OCI-M1 (cell line): ENCODE data around the gene COL9A2.

Source experiments
- DNase-seq: peaks from one replicate; lab custom pipeline; 2025; lab: John Stamatoyannopoulos, UW

The COL9A2 gene

DNA sequence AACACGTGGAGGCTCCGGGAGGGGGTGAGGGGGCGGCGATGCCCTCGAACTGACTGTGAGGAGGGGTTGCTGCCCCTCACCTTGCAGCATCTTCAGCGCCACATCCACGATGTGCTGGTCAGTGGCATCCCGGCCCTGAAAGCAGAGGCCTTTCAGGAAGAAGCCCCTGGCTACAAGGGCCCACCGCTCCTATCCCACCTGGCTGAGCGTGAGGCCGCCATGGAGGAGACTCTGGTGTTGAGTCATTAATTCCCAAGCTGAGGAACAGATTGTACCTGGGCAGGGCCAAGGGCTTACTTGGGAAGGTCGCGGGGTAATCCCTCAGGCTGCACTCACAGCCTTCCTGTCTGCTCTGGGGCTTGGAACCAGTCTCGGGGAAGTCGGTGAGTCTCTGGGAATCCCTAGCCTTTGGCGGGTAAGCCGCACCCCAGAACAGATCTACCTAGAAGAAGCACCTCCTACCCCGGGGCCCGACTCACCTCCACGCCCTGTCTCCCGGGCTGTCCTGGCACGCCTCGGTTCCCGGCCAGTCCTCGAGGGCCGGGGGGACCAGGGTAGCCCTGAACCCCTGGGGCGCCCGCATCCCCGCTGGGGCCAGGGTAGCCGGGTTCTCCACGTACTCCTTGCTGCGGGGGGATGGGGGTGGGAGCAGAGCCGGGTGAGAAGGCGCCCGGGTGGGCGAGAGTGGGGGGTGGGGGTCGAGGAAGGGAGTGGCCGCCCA, 13.9 kb downstream of the COL9A2 start:
- no peak for DNase-seq

DNA sequence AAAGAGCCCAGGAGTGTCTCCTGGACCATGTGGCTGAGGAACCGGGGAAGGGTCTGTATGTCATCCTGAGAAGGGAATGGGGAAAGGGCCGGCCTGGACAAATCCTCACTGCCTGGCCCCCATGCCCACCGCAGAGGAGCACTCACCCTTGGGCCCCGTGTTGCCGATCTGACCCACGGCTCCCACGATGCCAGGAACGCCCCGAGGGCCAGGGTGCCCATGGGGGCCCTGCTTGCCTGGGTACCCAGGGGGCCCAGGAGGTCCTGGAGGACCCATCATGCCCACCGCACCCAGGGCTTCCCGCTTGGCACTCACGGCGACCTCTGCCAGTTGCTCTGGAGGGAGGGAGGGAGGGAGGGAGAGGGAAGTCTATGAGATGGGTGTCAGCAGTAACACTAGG, 14.6 kb downstream of the COL9A2 start:
- no peak for DNase-seq

DNA sequence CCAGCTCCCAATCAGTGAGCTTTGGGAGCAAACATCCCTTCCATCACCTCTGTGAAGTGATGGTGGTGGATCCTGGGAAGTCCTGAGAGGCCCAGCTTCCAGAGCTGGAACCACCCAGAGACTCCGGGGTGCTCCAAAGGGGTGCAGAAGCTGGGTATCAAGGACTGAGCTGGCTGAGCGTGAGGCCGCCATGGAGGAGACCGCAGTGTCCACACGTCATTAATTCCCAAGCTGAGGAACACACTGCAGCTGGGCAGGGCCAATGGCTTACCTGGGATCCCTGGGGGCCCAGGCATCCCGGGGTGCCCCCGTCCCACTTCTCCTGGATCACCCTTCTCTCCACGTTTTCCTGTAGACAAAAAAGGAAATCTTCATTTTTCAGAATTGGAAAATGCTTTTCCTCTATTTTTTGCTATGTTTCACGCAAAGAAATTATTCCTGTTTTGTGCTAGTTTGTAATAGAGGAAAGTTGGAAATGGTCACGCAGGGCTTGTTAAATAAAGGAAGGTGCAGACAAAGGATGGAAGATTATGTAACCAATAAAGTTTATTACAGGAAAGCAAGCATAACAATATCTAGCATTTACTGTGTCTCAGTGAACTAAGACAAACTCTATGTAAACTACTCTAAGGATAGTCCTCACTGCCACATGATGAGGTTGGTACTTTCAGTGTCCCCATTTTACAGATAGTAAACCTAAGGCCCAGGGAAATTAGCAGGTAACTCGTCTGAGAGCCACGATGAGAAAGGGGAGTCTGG, 15.4 kb downstream of the COL9A2 start:
- DNase-seq = no peak

DNA sequence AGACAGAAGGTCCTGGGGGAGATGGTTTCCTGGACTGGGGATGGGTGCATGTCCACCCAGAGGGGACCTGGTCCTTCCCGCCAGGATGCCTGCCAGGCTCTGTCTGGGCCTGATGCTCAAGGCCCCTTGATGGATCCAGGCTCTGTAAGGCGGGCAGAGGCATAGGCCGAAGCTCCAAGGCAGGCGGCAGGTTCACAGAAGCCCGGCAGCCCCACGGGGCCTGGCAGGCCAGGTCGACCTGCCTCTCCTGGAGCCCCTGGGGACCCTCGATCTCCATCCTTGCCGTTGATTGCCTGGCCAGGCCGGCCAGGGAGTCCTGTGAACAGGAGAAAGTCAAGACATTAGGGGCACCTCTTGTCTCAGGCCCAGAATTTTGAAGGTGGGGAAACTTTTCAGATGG, 16.0 kb downstream of the COL9A2 start:
- no peak for DNase-seq

DNA sequence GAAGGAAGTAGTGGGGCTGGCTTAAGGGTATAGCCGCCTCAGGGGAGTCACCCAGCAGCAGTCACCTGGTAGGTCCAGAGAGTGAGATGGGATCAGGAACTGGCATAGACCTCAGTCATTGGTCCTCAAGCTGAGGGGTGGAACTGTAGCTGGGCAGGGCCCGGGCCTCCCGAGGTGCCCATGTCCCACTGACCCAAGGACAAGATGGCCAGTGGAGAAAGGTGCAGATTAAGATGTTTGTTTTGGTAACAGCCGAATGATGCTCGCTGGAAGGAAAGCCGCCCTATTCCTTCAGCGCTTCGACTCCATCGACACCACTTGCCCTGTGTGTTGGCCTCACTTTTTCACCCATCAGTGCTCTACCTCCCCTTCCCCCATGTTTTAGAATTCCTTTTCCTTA, 16.4 kb downstream of the COL9A2 start:
- DNase-seq = no peak

DNA sequence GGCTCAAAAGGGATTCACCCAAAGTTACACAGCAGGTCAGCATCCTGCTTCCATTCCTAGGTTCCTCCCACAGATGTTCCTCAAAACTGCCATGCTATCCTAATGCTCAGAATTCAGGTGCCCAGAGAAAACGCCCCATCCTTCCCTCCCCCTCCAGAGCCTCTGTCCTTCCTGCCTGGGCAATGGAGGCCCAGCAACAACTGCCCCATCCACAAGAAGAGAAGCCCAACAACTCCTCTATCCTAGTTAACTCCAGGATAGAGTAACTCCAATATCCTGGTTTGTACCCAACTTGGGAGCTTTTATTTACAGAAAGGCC, 16.9 kb downstream of the COL9A2 start:
- no peak for DNase-seq

DNA sequence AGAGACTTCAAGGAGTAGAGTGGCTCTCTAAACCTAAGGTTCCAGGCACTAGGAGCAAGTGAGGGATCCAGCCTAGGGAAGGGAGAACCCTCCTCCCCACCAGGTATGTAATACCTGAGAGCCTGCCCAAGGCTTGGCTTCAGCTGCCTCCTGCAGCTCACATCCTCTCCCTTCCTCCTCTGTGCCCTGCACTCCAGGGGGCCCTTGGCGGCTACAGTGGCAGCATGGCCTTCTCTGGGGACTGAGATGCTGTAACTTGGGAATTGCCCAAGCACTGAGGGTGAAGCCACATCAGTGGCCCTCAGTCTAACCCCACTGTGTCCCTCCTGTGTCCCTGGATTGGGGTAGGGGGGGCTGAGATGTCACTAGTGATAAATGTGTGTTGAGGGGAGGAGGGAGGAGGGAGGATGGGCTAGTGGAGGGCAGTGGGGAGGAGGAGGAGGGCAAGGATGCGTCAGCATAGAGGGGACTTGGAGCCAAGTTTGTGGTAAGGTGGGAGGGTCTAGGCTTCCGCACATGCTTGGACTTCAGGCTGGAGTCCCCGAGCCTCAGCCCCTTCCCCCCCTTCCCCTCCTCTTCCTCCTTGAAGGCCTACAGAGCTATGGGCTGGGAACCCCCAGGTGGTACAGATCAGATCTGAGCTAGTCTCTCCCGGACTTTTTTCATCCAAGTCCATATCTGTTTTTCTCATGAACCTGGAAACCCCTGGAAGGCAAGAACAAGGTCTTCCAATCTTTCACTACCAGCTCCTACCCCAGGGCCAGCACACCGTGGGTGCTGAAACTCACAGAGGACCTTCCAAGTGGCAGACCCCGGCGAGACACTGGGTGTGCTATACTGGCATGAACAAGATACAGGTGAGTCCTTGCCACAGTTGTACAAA, 17.5 kb downstream of the COL9A2 start:
- DNase-seq = peak; percentile 39

DNA sequence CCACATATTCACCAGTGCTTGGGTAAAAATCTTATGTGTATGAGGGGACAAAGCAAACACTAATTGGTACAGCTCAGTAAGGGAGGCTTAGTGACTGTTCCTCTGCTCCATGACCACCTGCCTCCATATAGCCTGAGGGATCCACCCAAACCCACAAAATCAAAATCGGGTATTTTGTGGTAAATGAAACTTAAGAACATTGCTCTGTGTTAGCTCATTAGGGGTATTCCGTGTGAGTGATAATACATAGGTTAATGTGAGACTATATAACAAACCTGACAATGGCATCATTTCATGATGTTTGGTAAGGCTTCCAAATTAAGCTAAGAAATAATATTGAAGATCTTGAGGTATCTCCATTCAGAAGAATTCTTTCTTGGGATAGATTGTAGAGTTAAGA, 25.8 kb downstream of the COL9A2 start:
- DNase-seq = no peak

DNA sequence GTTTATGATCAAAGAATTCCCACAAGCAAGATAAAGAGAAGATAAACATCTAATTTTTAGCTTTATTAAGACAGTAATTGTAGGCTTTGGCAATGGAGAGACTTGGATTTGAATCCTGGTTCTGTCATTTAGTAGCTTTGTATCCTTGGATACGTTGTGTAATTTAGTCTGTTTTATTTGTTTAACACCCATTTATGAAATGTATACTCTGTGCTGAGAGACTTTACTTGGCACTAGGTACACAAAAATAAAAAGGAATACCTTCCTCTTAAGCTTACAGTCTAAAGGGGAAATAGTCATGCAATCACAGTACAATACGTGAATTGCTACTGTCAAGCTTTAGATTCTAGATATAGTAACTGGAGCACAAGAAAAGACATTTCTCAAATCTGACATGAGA, 35.2 kb downstream of the COL9A2 start:
- DNase-seq = no peak

DNA sequence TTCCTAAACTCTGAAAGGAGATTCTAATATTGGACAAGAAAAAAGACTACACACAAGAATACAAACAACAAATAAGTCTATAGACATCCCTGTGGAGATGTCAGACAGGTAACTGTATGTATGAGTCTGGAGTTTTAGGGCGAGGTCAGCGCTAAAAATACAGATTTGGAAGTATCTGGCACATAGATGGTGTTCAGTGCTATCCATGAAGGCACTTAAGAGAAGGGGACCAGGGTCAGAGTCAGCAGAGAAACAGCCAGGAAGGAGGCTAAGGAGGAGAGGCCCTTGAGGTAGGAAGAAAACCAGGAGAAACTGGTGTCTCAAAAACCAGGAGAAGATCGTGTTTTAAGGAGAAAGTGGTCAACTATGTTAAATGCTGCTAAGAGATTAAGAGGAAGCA, 41.0 kb downstream of the COL9A2 start:
- no peak for DNase-seq

DNA sequence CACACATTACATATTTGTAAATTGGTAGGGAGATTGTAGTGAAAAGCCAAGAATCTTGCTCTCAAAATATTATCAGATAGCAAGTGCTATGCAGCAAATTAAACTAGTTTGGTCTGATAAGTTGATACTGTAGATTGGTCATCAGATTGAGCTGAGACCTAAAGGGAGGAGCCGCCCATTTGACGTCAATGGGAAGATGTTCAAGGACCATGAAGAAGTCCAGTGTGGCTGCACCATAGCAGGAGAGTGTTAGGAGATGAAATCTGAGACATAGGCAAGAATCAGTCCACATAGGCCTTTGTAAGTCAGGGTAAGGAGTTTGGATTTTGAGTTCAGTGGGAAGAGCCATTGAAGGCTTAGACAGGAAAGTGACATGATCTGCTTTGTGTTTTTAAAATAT, 42.8 kb downstream of the COL9A2 start:
- DNase-seq = no peak

DNA sequence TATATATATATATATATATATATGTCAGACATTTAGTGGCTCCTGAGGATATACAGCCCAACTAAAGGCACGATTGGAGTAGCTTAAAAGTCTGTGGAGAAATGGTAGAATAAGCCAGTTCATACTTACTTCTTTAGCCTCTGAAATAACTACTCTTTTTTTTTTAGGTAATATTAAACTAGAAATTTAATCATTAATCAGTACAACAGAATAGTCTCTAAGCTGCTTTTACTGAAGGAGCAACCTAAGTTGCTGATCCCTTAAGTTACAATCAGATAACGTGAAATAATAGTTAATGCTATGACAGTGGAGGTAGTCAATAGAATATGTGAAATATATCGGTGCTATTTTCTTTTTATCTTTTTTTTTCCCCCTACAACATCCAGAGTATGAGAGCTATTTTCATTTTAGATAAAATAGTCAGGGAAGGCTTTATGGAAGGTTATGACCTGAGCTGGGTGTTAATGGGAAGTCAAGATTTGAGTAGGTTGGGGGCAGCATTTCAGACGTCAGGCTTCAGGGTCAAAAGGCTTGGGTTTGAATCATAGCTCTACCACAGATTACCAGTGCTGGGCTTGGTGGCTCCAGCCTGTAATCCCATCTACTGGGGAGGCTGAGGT, 43.4 kb downstream of the COL9A2 start:
- DNase-seq = no peak

DNA sequence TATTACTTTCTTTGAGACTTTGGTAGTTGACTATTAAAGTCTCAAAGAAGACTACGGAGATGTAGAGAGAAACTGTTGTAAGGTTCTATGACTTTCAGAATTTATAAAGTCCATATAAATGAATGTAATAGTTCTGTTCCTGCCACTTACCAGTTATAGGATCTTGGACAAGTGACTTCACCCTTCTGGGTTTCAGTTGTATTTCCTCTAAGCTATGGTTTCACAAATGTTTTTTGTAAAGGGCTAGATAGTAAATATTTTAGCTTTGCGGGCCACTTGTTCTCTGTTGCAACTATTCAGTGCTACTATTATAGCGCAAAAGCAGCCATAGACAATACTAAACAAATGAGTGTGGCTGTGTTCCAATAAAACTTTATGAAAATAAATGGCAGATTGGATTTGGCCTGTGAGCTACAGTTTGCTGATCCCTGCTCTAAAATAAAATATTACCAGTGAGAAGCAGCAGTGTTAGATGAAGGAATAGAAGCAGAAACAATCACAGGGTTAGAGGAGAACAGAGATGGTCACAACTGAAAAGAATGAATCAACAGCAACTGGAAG, 44.4 kb downstream of the COL9A2 start:
- no peak for DNase-seq

DNA sequence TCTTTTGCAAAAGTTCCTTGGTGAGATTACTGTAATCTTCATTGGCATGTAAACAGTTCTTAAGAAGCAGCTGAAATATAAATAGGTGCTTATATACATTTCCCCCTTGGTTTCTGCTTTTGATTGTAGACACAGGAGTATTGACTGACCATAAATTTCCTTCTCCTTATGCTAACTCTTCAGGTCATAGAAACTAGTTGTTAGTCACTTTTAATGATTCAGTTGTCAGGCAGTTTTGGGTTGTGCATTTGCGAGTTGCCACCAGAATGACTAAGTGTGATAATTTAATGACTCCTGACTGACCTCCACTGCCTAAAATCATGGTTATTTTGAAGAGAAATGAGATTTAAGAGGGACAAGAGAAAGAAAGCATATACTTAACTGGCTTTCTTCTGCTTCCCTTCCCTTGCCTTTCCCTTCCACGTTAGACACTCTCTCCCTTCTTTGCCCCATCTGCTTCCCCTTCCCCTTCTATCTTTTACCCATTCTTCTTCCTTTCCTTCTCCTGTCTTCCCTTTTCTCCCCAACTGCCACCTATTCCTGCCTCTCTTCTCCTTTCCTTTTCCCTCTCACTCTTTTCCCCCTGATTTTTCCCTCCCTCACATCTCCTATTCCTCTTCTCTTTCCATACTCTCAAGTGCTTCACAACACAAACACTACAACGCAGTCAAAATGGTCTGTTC, 46.8 kb downstream of the COL9A2 start:
- DNase-seq = no peak

DNA sequence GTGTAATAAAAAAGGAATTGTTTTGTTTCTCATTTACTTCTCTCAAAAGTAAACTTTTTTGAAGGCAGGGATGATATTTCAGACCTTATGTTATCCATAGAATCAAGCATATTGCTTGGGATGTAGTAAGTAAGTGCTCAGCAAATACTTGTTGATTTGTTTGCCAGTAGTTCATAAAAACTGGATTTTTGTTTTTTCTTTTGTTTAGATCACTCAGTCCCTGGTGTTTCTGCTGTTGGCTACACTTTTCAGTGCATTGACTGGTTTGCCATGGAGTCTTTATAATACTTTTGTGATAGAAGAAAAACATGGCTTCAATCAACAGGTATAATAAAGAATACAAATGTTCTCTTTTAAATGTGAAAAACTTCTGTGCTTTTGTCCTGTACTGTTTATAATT, 48.9 kb downstream of the COL9A2 start:
- DNase-seq = no peak

DNA sequence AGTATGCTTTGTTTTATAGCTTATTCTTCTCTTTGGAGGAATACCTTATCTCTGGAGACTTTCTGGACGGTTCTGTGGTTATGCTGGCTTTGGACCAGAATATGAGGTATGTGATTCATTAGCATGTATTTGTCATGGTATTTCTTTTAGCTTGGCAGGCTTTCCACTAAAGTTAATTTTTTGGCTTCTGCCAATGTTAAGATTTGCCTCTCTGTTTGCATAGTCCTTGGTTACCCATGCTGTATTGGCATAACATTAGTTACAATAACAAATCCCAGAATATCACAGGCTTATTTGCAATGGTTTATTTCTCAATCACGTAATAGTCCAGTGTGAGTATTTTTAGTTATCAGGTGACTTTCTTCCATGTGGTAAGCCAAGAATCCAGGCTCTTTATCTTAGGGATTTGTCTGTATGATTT, 49.3 kb downstream of the COL9A2 start:
- no peak for DNase-seq

DNA sequence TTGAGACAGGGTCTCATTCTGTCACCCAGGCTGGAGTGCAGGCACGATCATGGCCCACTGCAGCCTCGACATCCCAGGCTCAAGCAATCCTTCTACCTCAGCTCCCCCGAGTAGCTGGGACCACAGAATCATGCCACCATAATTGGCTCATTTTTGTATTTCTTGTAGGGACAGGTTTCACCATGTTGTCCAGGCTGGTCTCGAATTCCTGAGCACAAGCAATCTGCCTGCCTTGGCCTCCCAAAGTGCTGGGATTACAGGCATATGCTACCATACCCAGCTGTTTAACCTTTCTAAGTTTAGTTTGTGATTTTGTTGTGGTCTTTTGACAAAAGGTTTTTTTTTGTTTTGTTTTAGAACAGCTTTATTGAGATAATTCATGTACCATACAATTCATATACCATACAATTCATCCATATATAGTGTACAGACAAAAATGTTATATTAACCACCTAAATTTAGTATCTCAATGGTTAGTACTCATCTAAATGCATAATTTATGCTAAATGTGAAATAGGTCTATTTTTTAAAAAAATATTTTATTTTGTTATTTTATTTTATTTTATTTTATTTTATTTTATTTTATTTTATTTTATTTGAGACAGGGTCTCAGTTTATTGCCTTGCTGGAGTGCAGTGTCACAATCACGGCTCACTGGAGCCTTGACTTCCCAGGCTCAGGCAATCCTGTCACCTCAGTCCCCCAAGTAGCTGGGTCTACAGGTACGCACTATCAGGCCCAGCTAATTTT, 50.1 kb downstream of the COL9A2 start:
- DNase-seq = no peak

DNA sequence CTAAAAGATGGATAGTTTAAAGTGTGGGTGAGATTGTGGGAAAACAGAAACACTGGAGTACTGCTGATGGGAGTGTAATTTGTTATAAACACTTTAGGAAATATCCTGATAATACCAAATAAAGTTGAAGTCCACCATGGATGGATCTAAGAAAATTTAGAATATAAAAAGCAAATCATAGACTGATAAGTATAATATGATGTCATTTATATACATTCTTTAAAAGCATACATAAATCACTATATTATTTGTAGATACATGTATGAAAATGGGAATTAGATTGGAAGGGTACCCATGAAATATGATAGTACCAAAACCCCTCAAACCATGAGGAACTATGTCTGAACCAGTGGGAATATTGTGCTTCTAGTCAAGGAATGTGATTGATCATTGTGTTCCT, 51.2 kb downstream of the COL9A2 start:
- DNase-seq = no peak

DNA sequence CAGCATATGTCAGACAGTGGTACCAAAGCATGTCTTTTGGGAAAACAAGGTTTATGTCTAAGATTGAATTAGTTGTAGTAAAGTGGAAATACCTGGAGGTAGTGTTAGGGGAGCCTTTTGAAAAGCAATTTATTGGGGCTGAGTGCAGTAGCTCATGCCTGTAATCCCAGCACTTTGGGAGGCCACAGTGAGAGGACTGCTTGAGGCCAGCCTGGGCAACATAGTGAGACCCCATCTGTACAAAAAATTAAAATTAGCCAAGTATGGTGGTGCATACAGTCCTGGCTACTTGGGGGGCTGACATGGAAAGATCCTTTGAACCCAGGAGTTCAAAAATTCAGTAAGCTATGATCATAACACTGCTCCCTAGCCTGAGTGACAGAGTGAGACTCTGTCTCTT, 51.8 kb downstream of the COL9A2 start:
- no peak for DNase-seq

DNA sequence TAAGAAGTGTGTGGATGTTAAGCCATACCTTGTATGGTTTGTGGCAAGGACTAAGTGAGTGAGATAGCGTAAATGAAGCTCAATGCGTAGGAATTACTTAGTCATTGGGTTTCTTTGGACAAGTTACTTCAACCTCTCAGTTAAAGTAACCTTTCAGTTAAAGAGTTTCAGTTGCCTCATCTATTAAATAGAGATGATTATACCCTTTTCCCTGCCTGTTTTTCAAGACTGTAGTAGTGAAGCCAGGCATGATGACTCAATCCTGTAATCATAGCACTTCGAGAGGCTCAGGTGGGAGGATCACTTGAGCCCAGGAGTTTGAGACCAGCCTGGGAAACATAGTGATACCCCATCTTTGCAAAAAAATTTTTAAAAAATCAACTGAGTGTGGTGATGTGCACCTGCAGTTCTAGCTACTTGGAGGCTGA, 52.7 kb downstream of the COL9A2 start:
- DNase-seq = no peak

DNA sequence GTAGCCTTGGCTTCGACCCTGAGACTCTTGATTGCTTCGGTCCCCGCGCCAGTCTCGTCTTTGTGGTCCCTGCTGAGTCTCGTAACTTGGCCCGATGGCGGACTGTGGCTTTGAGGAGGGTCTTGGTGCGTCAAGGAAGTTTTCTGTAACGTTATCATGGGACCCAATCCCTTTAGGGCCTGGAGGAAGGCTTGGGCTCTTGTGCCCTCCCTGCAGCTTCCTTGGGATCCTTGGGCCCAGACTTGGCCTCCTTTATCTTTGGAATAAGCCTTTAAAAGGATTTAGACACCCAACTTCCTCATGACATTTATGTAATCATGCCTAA, 58.7 kb downstream of the COL9A2 start:
- DNase-seq = no peak
